K562 (cell line): Measurements from ENCODE around the gene DENND2C. TPM values are rescaled to one million over a fixed set of nuclear protein-coding genes. Genes with fewer than 3 reads are reported as not detected.

Source experiments
- CREBBP ChIP-seq: IDR thresholded peaks from one replicate; pipeline ENCODE4 v1.6.1; 2012; ENCODE audit warnings: low read depth, mild to moderate bottlenecking, control low read depth, inconsistent platforms, low read length
- CTBP1 ChIP-seq: fragments of 450-650 bp; IDR thresholded peaks from 2 replicates; pipeline ENCODE4 v1.6.1; 2016; ENCODE audit warnings: borderline replicate concordance
- CTCFL ChIP-seq: IDR thresholded peaks from 2 replicates; pipeline ENCODE4 v1.6.1; 2011; ENCODE audit warnings: borderline replicate concordance, low read depth, mild to moderate bottlenecking, moderate library complexity, low read length; ENCODE audit not compliant: insufficient read depth, poor library complexity, severe bottlenecking
- ELF1 ChIP-seq: fragments of 200-800 bp; sonication (Bioruptor generic); IDR thresholded peaks from 2 replicates; pipeline ENCODE4 v1.6.1; 2016; ENCODE audit warnings: missing genetic modification characterization, missing compliant biosample characterization
- HINFP ChIP-seq: fragments of 450-650 bp; conservative IDR thresholded peaks from 2 replicates; pipeline ENCODE4 v1.6.1; 2016; ENCODE audit warnings: missing genetic modification characterization, low read depth, mild to moderate bottlenecking, control low read depth, missing compliant biosample characterization
- HMG20B ChIP-seq: fragments of 250-450 bp; sonication (Bioruptor Pico); IDR thresholded peaks from 2 replicates; pipeline ENCODE4 v1.5.0; 2021; ENCODE audit warnings: mild to moderate bottlenecking
- ZBTB11 ChIP-seq, 3 experiments: fragments of 200-800 bp in 1 of 3; fragments of 250-450 bp in 1 of 3; fragments of 450-650 bp in 1 of 3; sonication (Bioruptor Pico) in 1 of 3; sonication (Bioruptor generic) in 1 of 3; formaldehyde crosslinking in 1 of 3; IDR thresholded peaks; 2 replicates each; pipeline versions ENCODE4 v1.6.1 to v1.8.0; 2016 to 2022; ENCODE audit warnings: mild to moderate bottlenecking in 2 of 3, missing genetic modification characterization in 2 of 3, missing compliant biosample characterization in 1 of 3, moderate library complexity in 1 of 3
- ZBTB40 ChIP-seq, 2 experiments: fragments of 450-650 bp in 1 of 2; sonication (generic) in 1 of 2; formaldehyde crosslinking in 1 of 2; IDR thresholded peaks; 2 replicates each; pipeline versions ENCODE4 v1.7.1 to v1.9.0; 2016 to 2022; ENCODE audit warnings: inconsistent platforms in 1 of 2, mild to moderate bottlenecking in 1 of 2, missing genetic modification reagents in 1 of 2
- polyA plus RNA-seq, 8 experiments: library from polyadenylated mRNA; depleted of rRNA in 4 of 8; stranded (reverse) in 5 of 8; unstranded in 3 of 8; fragments of >200 nt; fragmentation: Nextera tagmentation in 2 of 8; fragmentation: Illumina TruSeq in 1 of 8; extraction: Ambion mirVana in 2 of 8; extraction: Trizol in 1 of 8; gene quantifications; 2 replicates each; pipeline versions ENCODE4 v1.2.1 to v1.2.3, GENCODE V29; 2011 to 2014; ENCODE audit warnings: inconsistent platforms in 1 of 8, missing spikeins in 1 of 8
- total RNA-seq, 7 experiments: library from RNA; depleted of rRNA in 6 of 7; stranded (reverse); fragments of >200 nt in 6 of 7; fragmentation: Illumina TruSeq in 2 of 7; extraction: Trizol in 2 of 7; gene quantifications; 2 replicates each; pipeline versions ENCODE4 v1.2.1 to v1.2.3, GENCODE V29; 2011 to 2021; ENCODE audit warnings: low replicate concordance in 1 of 7

DENND2C gene
- total and polyA plus RNA-seq, 9 of the 15 experiments (the other 6 are each of a cell fraction or from before 2014, with no cell fraction given) = 0.03 to 0.25 (median 0.14) TPM

GRCh38 chr1:114588196-114588689, 81.6 kb downstream of the DENND2C start (continued):
- TF ChIP-seq ZBTB40 (IDR thresholded peaks at IDR 0.05) (no peak), ZBTB40 (CRISPR knock-in tag; IDR thresholded peaks at IDR 0.05) (no peak), ELF1 (tag) (0 out of 2 replicates have a peak, but pooled peaks have one; percentile 30), ZBTB11 (CRISPR knock-in tag; IDR thresholded peaks at IDR 0.05) (peak in 1 of 3 experiments; percentile 34; a peak in 1 of 6 replicates), HINFP (tag) (no peak), CTCFL (no peak), HMG20B (no peak), CTBP1 (no peak), CREBBP (no peak)
